WTC11 (cell line): ENCODE data around the gene HTR1E. TPM values are rescaled to one million over a fixed set of nuclear protein-coding genes. Genes with fewer than 3 reads are reported as not detected.

Experiments
- ATAC-seq: fragments of 200-7000 bp; cut with Tn5 transposase; 2 replicates; pipeline ENCODE4 v1.10.0; 2021; ENCODE audit warnings: mild to moderate bottlenecking, moderate library complexity
- CTCF ChIA-PET: fragments of 300-600 bp; sonication (Branson Sonifier 250); formaldehyde crosslinking; loops from one replicate; lab custom pipeline; 2021; ENCODE audit warnings: antibody characterized with exemption; lab: Charles Lee
- POLR2A ChIA-PET: fragments of 350-600 bp; sonication (Branson Sonifier 250); formaldehyde crosslinking; loops from one replicate; lab custom pipeline; 2021; ENCODE audit warnings: antibody characterized with exemption; lab: Charles Lee
- DNase-seq: peaks from one replicate; pipeline ENCODE4 v3.0.0; 2021; ENCODE audit warnings: low spot score
- H3K27ac Mint-ChIP-seq: 2 replicates; pipeline ENCODE4 v1.8.0; 2021; ENCODE audit warnings: mixed read lengths
- H3K27me3 Mint-ChIP-seq: 2 replicates; pipeline ENCODE4 v1.8.0; 2021; ENCODE audit warnings: low read depth, mild to moderate bottlenecking, moderate library complexity, mixed read lengths
- H3K36me3 Mint-ChIP-seq: 2 replicates; pipeline ENCODE4 v1.8.0; 2021; ENCODE audit warnings: mixed read lengths
- H3K4me1 Mint-ChIP-seq: 2 replicates; pipeline ENCODE4 v1.8.0; 2022; ENCODE audit warnings: mixed read lengths
- H3K4me3 Mint-ChIP-seq: 2 replicates; pipeline ENCODE4 v1.8.0; 2021; ENCODE audit warnings: mild to moderate bottlenecking, moderate library complexity, mixed read lengths
- H3K9me3 Mint-ChIP-seq: 2 replicates; pipeline ENCODE4 v1.8.0; 2021; ENCODE audit warnings: mixed read lengths
- EMX1 ChIP-seq: fragments of 250-450 bp; sonication (Bioruptor Pico); IDR thresholded peaks from 2 replicates; pipeline ENCODE4 v1.8.0; 2021; ENCODE audit warnings: mild to moderate bottlenecking
- NFATC4 ChIP-seq: fragments of 250-450 bp; sonication (Bioruptor Pico); IDR thresholded peaks from 2 replicates; pipeline ENCODE4 v1.9.0; 2021; ENCODE audit warnings: mild to moderate bottlenecking
- NR2C2 ChIP-seq: sonication (generic); formaldehyde crosslinking; IDR thresholded peaks from 2 replicates; pipeline ENCODE4 v1.8.0; 2022; ENCODE audit warnings: mild to moderate bottlenecking, missing genetic modification reagents
- OVOL2 ChIP-seq: fragments of 250-450 bp; sonication (Bioruptor Pico); IDR thresholded peaks from 2 replicates; pipeline ENCODE4 v1.9.0; 2021; ENCODE audit warnings: mild to moderate bottlenecking, borderline replicate concordance
- SP1 ChIP-seq: sonication (generic); formaldehyde crosslinking; conservative IDR thresholded peaks from 2 replicates; pipeline ENCODE4 v1.8.1; 2022; ENCODE audit warnings: missing genetic modification reagents
- TCF7 ChIP-seq: sonication (generic); formaldehyde crosslinking; IDR thresholded peaks from 2 replicates; pipeline ENCODE4 v1.8.0; 2022; ENCODE audit warnings: mild to moderate bottlenecking, low read depth, missing genetic modification reagents, moderate library complexity
- ZNF121 ChIP-seq: sonication (generic); formaldehyde crosslinking; IDR thresholded peaks from 2 replicates; pipeline ENCODE4 v1.8.0; 2023; ENCODE audit warnings: missing genetic modification reagents
- ZNF219 ChIP-seq: sonication (generic); formaldehyde crosslinking; IDR thresholded peaks from 2 replicates; pipeline ENCODE4 v1.8.0; 2023; ENCODE audit warnings: missing genetic modification reagents, mild to moderate bottlenecking, borderline replicate concordance
- ZNF263 ChIP-seq: sonication (generic); formaldehyde crosslinking; IDR thresholded peaks from 2 replicates; pipeline ENCODE4 v1.8.1; 2022; ENCODE audit warnings: low read depth, mild to moderate bottlenecking, moderate library complexity, missing genetic modification reagents
- ZNF396 ChIP-seq: fragments of 250-450 bp; sonication (Bioruptor Pico); IDR thresholded peaks from 2 replicates; pipeline ENCODE4 v1.8.0; 2021; ENCODE audit warnings: mild to moderate bottlenecking, moderate library complexity, borderline replicate concordance
- ZNF416 ChIP-seq: fragments of 250-450 bp; sonication (Bioruptor Pico); IDR thresholded peaks from 2 replicates; pipeline ENCODE4 v1.9.0; 2021; ENCODE audit warnings: mild to moderate bottlenecking, inconsistent platforms
- total RNA-seq: library from RNA; stranded (reverse); gene quantifications from 3 replicates; pipeline ENCODE4 v1.2.3, GENCODE V29; 2021
- TF ChIP-seq, protein P1 (sequence below): sonication (generic); formaldehyde crosslinking; IDR thresholded peaks from 2 replicates; pipeline ENCODE4 v1.8.1; 2022; ENCODE audit warnings: mild to moderate bottlenecking, missing genetic modification reagents, moderate library complexity, borderline replicate concordance
- TF ChIP-seq, protein P2 (sequence below): sonication (generic); formaldehyde crosslinking; IDR thresholded peaks from 2 replicates; pipeline ENCODE4 v1.8.0; 2023; ENCODE audit warnings: missing genetic modification reagents, mild to moderate bottlenecking, borderline replicate concordance
- TF ChIP-seq, protein P3 (sequence below): sonication (generic); formaldehyde crosslinking; IDR thresholded peaks from 2 replicates; pipeline ENCODE4 v1.8.0; 2022; ENCODE audit warnings: mild to moderate bottlenecking, missing genetic modification reagents
- TF ChIP-seq, protein P4 (sequence below): sonication (generic); formaldehyde crosslinking; IDR thresholded peaks from 2 replicates; pipeline ENCODE4 v1.8.1; 2022; ENCODE audit warnings: low read depth, missing genetic modification reagents, borderline replicate concordance
- TF ChIP-seq, protein P5 (sequence below): sonication (generic); formaldehyde crosslinking; IDR thresholded peaks from 2 replicates; pipeline ENCODE4 v1.8.1; 2022; ENCODE audit warnings: missing genetic modification reagents, borderline replicate concordance
- TF ChIP-seq, protein P6 (sequence below): sonication (generic); formaldehyde crosslinking; IDR thresholded peaks from 2 replicates; pipeline ENCODE4 v1.8.0; 2022; ENCODE audit warnings: missing genetic modification reagents
- TF ChIP-seq, protein P7 (sequence below): sonication (generic); formaldehyde crosslinking; IDR thresholded peaks from 2 replicates; pipeline ENCODE4 v1.8.1; 2023; ENCODE audit warnings: mild to moderate bottlenecking, missing genetic modification reagents

HTR1E gene
- total RNA-seq, 1 experiment from 2014 or later: 0.09 TPM

DNA sequence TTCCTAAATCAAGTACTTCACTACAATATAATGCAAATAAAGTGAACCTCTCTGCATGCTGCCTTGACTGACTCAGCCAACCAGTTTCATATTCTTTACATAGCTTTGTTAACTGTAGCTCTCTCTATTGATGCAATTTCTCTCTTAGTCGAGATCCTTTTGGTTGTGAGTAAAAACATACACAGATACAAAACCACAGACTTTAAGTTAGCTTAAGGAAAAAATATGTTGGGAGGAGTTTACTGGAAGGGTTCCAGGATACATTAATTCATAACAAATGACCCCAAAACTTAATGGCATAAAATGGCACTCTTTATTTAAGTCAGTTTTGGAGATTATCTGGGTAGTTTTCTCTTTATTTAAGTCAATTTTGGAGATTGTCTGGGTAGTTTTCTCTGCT lies 15.7 kb downstream of the HTR1E start:
- TF ChIP-seq, protein P1, sequence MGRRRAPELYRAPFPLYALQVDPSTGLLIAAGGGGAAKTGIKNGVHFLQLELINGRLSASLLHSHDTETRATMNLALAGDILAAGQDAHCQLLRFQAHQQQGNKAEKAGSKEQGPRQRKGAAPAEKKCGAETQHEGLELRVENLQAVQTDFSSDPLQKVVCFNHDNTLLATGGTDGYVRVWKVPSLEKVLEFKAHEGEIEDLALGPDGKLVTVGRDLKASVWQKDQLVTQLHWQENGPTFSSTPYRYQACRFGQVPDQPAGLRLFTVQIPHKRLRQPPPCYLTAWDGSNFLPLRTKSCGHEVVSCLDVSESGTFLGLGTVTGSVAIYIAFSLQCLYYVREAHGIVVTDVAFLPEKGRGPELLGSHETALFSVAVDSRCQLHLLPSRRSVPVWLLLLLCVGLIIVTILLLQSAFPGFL: no peak
- TF ChIP-seq, protein P2, sequence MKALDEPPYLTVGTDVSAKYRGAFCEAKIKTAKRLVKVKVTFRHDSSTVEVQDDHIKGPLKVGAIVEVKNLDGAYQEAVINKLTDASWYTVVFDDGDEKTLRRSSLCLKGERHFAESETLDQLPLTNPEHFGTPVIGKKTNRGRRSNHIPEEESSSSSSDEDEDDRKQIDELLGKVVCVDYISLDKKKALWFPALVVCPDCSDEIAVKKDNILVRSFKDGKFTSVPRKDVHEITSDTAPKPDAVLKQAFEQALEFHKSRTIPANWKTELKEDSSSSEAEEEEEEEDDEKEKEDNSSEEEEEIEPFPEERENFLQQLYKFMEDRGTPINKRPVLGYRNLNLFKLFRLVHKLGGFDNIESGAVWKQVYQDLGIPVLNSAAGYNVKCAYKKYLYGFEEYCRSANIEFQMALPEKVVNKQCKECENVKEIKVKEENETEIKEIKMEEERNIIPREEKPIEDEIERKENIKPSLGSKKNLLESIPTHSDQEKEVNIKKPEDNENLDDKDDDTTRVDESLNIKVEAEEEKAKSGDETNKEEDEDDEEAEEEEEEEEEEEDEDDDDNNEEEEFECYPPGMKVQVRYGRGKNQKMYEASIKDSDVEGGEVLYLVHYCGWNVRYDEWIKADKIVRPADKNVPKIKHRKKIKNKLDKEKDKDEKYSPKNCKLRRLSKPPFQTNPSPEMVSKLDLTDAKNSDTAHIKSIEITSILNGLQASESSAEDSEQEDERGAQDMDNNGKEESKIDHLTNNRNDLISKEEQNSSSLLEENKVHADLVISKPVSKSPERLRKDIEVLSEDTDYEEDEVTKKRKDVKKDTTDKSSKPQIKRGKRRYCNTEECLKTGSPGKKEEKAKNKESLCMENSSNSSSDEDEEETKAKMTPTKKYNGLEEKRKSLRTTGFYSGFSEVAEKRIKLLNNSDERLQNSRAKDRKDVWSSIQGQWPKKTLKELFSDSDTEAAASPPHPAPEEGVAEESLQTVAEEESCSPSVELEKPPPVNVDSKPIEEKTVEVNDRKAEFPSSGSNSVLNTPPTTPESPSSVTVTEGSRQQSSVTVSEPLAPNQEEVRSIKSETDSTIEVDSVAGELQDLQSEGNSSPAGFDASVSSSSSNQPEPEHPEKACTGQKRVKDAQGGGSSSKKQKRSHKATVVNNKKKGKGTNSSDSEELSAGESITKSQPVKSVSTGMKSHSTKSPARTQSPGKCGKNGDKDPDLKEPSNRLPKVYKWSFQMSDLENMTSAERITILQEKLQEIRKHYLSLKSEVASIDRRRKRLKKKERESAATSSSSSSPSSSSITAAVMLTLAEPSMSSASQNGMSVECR (CRISPR knock-in tag): no peak
- TF ChIP-seq, protein P3, sequence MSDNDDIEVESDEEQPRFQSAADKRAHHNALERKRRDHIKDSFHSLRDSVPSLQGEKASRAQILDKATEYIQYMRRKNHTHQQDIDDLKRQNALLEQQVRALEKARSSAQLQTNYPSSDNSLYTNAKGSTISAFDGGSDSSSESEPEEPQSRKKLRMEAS (CRISPR knock-in tag): no peak
- TF ChIP-seq, protein P4, sequence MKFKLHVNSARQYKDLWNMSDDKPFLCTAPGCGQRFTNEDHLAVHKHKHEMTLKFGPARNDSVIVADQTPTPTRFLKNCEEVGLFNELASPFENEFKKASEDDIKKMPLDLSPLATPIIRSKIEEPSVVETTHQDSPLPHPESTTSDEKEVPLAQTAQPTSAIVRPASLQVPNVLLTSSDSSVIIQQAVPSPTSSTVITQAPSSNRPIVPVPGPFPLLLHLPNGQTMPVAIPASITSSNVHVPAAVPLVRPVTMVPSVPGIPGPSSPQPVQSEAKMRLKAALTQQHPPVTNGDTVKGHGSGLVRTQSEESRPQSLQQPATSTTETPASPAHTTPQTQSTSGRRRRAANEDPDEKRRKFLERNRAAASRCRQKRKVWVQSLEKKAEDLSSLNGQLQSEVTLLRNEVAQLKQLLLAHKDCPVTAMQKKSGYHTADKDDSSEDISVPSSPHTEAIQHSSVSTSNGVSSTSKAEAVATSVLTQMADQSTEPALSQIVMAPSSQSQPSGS (CRISPR knock-in tag): no peak
- TF ChIP-seq, protein P5, sequence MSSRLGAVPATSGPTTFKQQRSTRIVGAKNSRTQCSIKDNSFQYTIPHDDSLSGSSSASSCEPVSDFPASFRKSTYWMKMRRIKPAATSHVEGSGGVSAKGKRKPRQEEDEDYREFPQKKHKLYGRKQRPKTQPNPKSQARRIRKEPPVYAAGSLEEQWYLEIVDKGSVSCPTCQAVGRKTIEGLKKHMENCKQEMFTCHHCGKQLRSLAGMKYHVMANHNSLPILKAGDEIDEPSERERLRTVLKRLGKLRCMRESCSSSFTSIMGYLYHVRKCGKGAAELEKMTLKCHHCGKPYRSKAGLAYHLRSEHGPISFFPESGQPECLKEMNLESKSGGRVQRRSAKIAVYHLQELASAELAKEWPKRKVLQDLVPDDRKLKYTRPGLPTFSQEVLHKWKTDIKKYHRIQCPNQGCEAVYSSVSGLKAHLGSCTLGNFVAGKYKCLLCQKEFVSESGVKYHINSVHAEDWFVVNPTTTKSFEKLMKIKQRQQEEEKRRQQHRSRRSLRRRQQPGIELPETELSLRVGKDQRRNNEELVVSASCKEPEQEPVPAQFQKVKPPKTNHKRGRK (CRISPR knock-in tag): no peak
- TF ChIP-seq, protein P6, sequence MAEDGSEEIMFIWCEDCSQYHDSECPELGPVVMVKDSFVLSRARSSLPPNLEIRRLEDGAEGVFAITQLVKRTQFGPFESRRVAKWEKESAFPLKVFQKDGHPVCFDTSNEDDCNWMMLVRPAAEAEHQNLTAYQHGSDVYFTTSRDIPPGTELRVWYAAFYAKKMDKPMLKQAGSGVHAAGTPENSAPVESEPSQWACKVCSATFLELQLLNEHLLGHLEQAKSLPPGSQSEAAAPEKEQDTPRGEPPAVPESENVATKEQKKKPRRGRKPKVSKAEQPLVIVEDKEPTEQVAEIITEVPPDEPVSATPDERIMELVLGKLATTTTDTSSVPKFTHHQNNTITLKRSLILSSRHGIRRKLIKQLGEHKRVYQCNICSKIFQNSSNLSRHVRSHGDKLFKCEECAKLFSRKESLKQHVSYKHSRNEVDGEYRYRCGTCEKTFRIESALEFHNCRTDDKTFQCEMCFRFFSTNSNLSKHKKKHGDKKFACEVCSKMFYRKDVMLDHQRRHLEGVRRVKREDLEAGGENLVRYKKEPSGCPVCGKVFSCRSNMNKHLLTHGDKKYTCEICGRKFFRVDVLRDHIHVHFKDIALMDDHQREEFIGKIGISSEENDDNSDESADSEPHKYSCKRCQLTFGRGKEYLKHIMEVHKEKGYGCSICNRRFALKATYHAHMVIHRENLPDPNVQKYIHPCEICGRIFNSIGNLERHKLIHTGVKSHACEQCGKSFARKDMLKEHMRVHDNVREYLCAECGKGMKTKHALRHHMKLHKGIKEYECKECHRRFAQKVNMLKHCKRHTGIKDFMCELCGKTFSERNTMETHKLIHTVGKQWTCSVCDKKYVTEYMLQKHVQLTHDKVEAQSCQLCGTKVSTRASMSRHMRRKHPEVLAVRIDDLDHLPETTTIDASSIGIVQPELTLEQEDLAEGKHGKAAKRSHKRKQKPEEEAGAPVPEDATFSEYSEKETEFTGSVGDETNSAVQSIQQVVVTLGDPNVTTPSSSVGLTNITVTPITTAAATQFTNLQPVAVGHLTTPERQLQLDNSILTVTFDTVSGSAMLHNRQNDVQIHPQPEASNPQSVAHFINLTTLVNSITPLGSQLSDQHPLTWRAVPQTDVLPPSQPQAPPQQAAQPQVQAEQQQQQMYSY (CRISPR knock-in tag): no peak
- TF ChIP-seq EMX1 (CRISPR knock-in tag): no peak
- TF ChIP-seq, protein P7, sequence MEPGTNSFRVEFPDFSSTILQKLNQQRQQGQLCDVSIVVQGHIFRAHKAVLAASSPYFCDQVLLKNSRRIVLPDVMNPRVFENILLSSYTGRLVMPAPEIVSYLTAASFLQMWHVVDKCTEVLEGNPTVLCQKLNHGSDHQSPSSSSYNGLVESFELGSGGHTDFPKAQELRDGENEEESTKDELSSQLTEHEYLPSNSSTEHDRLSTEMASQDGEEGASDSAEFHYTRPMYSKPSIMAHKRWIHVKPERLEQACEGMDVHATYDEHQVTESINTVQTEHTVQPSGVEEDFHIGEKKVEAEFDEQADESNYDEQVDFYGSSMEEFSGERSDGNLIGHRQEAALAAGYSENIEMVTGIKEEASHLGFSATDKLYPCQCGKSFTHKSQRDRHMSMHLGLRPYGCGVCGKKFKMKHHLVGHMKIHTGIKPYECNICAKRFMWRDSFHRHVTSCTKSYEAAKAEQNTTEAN (CRISPR knock-in tag): no peak
- TF ChIP-seq OVOL2 (CRISPR knock-in tag): no peak
- no peak for TF ChIP-seq ZNF396 (CRISPR knock-in tag)
- TF ChIP-seq ZNF121 (CRISPR knock-in tag): no peak
- no peak for TF ChIP-seq SP1
- no peak for TF ChIP-seq ZNF263 (CRISPR knock-in tag)
- no peak for TF ChIP-seq NR2C2 (CRISPR knock-in tag)
- no peak for TF ChIP-seq TCF7 (CRISPR knock-in tag)
- TF ChIP-seq ZNF219 (CRISPR knock-in tag): no peak
- TF ChIP-seq NFATC4 (CRISPR knock-in tag): no peak
- no peak for TF ChIP-seq ZNF416 (CRISPR knock-in tag)
- Mint-ChIP-seq H3K36me3 (no peaks in the 10 kb centered on the region), H3K27ac (no peak overlapping the region), H3K4me1 (peaks cover 11% of the 10 kb centered on the region), H3K4me3 (no peak overlapping the region), H3K27me3 (no peaks in the 10 kb centered on the region), H3K9me3 (peaks cover 16% of the 10 kb centered on the region)
- POLR2A ChIA-PET: interaction anchor here (0.5 kb wide), 1 partner anchor 837 kb away, joined by 3 read pairs; no protein-coding TSS in a partner anchor
- no peak for DNase-seq
- CTCF ChIA-PET: no interaction called here
- ATAC-seq: no peak
